SIG-M5 treated with dmso at 0.1 percent for 504 hours (cell line): Measurements from ENCODE around the gene MORF4L2.

Experiments used
- DNase-seq: peaks from one replicate; lab custom pipeline; 2025; ENCODE audit not compliant: unreplicated experiment; lab: John Stamatoyannopoulos, UW

Gene MORF4L2

GRCh38 chrX:103686199-103687072, at the start of gene MORF4L2:
MORF4L2 (minus strand) TSS chrX:103686699; CDS start chrX:103677027, 9,672 bp downstream.
- DNase-seq: peak; percentile 98

GRCh38 chrX:103734125-103734760, 47.7 kb upstream of the MORF4L2 start:
- DNase-seq: no peak

GRCh38 chrX:103733017-103733416, 46.5 kb upstream of the MORF4L2 start:
- DNase-seq: no peak

GRCh38 chrX:103730796-103731493, 44.4 kb upstream of the MORF4L2 start:
- DNase-seq: no peak

- DNase-seq: peak; percentile 7
Measured at GRCh38 chrX:103730147-103730795, 43.8 kb upstream of the MORF4L2 start.

GRCh38 chrX:103729015-103729414, 42.5 kb upstream of the MORF4L2 start:
- DNase-seq: no peak

GRCh38 chrX:103727115-103727514, 40.6 kb upstream of the MORF4L2 start:
- DNase-seq: no peak

- DNase-seq: no peak
Measured at GRCh38 chrX:103726477-103726876, 40.0 kb upstream of the MORF4L2 start.

GRCh38 chrX:103722505-103722904, 36.0 kb upstream of the MORF4L2 start:
- no peak for DNase-seq

GRCh38 chrX:103718120-103718519, 31.6 kb upstream of the MORF4L2 start:
- DNase-seq: no peak

- DNase-seq: no peak
Measured at GRCh38 chrX:103716962-103717361, 30.5 kb upstream of the MORF4L2 start.

- DNase-seq: no peak
Measured at GRCh38 chrX:103710609-103711008, 24.1 kb upstream of the MORF4L2 start, which contains the start of gene TMEM31. TMEM31 (plus strand) TSS chrX:103710909; CDS start chrX:103712259, 1,350 bp downstream.

- no peak for DNase-seq
Measured at GRCh38 chrX:103704863-103705262, 18.4 kb upstream of the MORF4L2 start.

- DNase-seq: peak; percentile 17
Measured at GRCh38 chrX:103699243-103699642, 12.7 kb upstream of the MORF4L2 start.

GRCh38 chrX:103697687-103698086, 11.2 kb upstream of the MORF4L2 start:
- DNase-seq: no peak

GRCh38 chrX:103691059-103691458, 4.6 kb upstream of the MORF4L2 start:
- DNase-seq: no peak

GRCh38 chrX:103688946-103689345, 2.4 kb upstream of the MORF4L2 start:
- DNase-seq: peak; percentile 47

- DNase-seq: peak; percentile 68
Measured at GRCh38 chrX:103687696-103688201, 1.2 kb upstream of the MORF4L2 start.

- peak; percentile 96 for DNase-seq
Measured at GRCh38 chrX:103687073-103687695, 685 bp upstream of the MORF4L2 start.

GRCh38 chrX:103685396-103685795, 1.1 kb downstream of the MORF4L2 start:
- peak; percentile 12 for DNase-seq
